Sigmoid colon (tissue), 7 donors: ENCODE measurements around the gene SLC23A1. TPM values are rescaled to one million over a fixed set of nuclear protein-coding genes. Genes with fewer than 3 reads are reported as not detected.
A peak's percentile ranks its signal among the peaks of the same experiment; 100 is the strongest.
"Not testable (repeated sequence)": the region's sequence is repeated elsewhere in the genome, so short reads cannot be mapped to it uniquely, and the experiment has no call there.

Source experiments
- DNase-seq: peaks from one replicate; pipeline ENCODE4 v3.0.0-alpha.2; 2019
- H3K27ac ChIP-seq, 4 donors: fragments of 200-600 bp; sonication (generic); one replicate each; pipeline ENCODE4 v1.5.1; 2016 to 2019; ENCODE audit warnings: mild to moderate bottlenecking in 1 of 4
- H3K27me3 ChIP-seq, 3 donors: fragments of 200-600 bp; sonication (generic); one replicate each; pipeline ENCODE4 v1.5.1; 2019; ENCODE audit warnings: mild to moderate bottlenecking in 1 of 3
- H3K36me3 ChIP-seq, 4 donors: fragments of 200-600 bp; sonication (generic); one replicate each; pipeline ENCODE4 v1.5.1; 2016 to 2019
- H3K4me1 ChIP-seq, 4 donors: fragments of 200-600 bp; sonication (generic); one replicate each; pipeline ENCODE4 v1.5.1; 2017 to 2019
- H3K4me3 ChIP-seq, 4 donors: fragments of 200-600 bp; sonication (generic); one replicate each; pipeline ENCODE4 v1.5.1; 2017 to 2019; ENCODE audit warnings: mild to moderate bottlenecking in 2 of 4, moderate library complexity in 1 of 4
- H3K9me3 ChIP-seq, 4 donors: fragments of 200-600 bp in 3 of 4; sonication (generic) in 3 of 4; one replicate each; pipeline versions ENCODE4 v1.5.1 to v1.6.1; 2013 to 2019
- EP300 ChIP-seq, 4 donors: sonication (generic); formaldehyde crosslinking; IDR thresholded peaks; one replicate each; pipeline ENCODE4 v1.6.1; 2017; ENCODE audit warnings: antibody characterized with exemption in 4 of 4
- POLR2A ChIP-seq, 2 donors: fragments of 450-650 bp; IDR thresholded peaks; one replicate each; pipeline ENCODE4 v1.6.1; 2016; ENCODE audit warnings: antibody characterized with exemption in 2 of 2, mild to moderate bottlenecking in 2 of 2, moderate library complexity in 2 of 2
- POLR2AphosphoS5 ChIP-seq, 4 donors: sonication (generic); formaldehyde crosslinking; IDR thresholded peaks; one replicate each; pipeline ENCODE4 v1.6.1; 2017; ENCODE audit warnings: antibody characterized with exemption in 4 of 4
- WGBS, 2 donors: extraction: QIAGEN DNeasy Blood & Tissue Kit; methylation state at CpG; one replicate each; pipeline ENCODE4 v1.1.7; 2013; 5-methylcytosine and 5-hydroxymethylcytosine counted together
- intact Hi-C: fragments of 100-400 bp; cut with DNase I; formaldehyde crosslinking; loops from one replicate; pipeline ENCODE4 v1.15.1; 2023
- polyA plus RNA-seq, 3 donors: library from polyadenylated mRNA; stranded (reverse); fragments of 200-250 nt; gene quantifications; one replicate each; pipeline ENCODE4 v1.2.3, GENCODE V29; 2013
- total RNA-seq, 4 donors: library from RNA; depleted of rRNA; stranded (reverse); fragments of >200 nt; gene quantifications; one replicate each; pipeline ENCODE4 v1.1.0, GENCODE V29; 2016
- TF ChIP-seq, protein P1 (sequence below), 4 experiments: fragments of 450-650 bp in 3 of 4; fragments of 200-600 bp in 1 of 4; IDR thresholded peaks; one replicate each; pipeline ENCODE4 v1.5.1; 2016 to 2019; ENCODE audit warnings: antibody characterized with exemption in 4 of 4, mild to moderate bottlenecking in 3 of 4, moderate library complexity in 2 of 4
- donor health status: healthy with polysubstance abuse.
- donor health status: Bipolar disorder and iron deficiency.
- donor health status: healthy.

Gene SLC23A1
- total and polyA plus RNA-seq, 7 donors, result 0.60 to 2.1 (median 1.7) TPM; not detected in 4

DNA sequence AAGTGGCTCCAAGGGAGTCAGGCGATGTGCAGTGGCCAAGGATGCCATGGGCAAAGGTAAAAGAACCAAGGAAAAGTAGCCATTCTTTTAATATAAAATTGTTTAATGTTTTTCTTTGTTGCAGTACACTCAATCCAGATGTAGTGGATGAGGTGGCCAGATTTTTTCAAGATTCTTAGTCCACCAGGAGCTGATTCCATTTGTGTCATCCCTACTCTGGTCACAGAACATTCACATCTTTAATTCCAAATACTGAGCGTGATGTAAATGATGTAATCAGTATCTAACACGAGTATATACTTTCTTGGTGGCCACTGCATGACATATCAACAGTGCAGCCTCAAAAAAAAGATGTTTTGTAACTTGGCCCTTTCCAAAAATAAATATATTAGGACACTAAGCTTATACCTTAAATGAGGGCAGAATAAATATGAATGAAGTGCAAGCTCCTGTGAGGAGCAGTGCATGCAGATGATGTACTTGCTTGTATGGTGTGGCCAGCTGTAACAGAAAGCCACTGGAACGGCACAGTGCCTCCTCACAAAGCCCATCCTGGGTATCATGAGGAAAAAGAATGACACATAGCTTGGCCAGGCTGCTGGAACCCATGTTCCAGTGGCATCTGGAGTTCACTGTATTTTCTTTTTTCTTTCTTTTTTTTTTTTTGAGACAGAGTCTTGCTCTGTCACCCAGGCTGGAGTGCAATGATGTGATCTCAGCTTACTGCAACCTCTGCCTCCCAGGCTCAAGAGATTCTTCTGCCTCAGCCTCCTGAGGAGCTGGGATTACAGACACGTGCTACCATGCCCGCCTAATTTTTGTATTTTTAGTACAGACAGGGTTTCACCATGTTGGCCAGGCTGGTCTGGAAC is 27.3 kb upstream of the SLC23A1 start:
- Histone ChIP-seq H3K27me3 (no peaks in the 10 kb centered on the region), H3K36me3 (no peaks in the 10 kb centered on the region), H3K4me1 (peaks cover 0 to 39% (median 36%) of the 10 kb centered on the region in 4 donors), H3K9me3 (no peaks in the 10 kb centered on the region), H3K27ac (peak overlapping the region; percentile 51 to 68 (median 62)), H3K4me3 (no peak overlapping the region)
- intact Hi-C loops, result no loop called here
- no peak for TF ChIP-seq POLR2AphosphoS5 (IDR thresholded peaks at IDR 0.05)
- TF ChIP-seq, protein P1, sequence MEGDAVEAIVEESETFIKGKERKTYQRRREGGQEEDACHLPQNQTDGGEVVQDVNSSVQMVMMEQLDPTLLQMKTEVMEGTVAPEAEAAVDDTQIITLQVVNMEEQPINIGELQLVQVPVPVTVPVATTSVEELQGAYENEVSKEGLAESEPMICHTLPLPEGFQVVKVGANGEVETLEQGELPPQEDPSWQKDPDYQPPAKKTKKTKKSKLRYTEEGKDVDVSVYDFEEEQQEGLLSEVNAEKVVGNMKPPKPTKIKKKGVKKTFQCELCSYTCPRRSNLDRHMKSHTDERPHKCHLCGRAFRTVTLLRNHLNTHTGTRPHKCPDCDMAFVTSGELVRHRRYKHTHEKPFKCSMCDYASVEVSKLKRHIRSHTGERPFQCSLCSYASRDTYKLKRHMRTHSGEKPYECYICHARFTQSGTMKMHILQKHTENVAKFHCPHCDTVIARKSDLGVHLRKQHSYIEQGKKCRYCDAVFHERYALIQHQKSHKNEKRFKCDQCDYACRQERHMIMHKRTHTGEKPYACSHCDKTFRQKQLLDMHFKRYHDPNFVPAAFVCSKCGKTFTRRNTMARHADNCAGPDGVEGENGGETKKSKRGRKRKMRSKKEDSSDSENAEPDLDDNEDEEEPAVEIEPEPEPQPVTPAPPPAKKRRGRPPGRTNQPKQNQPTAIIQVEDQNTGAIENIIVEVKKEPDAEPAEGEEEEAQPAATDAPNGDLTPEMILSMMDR (IDR thresholded peaks at IDR 0.05), result no peak
- no peak for TF ChIP-seq EP300 (IDR thresholded peaks at IDR 0.05)
- TF ChIP-seq POLR2A (IDR thresholded peaks at IDR 0.05), result no peak
- peak; percentile 33 for DNase-seq
- 79 to 81% methylated on average over 6 of the region's 6 CpGs for WGBS, 2 donors

DNA sequence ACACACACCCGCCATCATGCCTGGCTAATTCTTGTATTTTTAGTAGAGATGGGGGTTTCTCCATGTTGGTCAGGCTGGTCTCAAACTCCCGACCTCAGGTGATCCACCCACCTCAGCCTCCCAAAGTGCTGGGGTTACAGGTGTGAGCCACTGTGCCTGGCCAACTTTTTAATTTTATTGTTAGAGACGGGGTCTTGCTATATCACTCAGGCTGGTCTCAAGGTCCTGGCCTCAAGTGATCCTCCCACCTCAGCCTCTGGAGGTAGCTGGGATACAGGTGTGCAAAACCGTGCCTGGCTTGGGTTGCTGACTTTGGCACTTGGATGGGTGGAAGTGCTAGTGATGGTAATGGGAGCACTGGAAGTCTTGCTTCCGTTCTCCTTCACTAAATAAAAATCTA is 26.0 kb upstream of the SLC23A1 start:
- DNase-seq, H3K27ac ChIP-seq, H3K27me3 ChIP-seq, H3K4me3 ChIP-seq, intact Hi-C loops, H3K9me3 ChIP-seq, H3K36me3 ChIP-seq: not testable (repeated sequence)
- peaks cover 0 to 32% (median 30%) of the 10 kb centered on the region in 4 donors for H3K4me1 ChIP-seq
- WGBS, 2 donors, result 84 to 95% methylated on average over 5 of the region's 5 CpGs

DNA sequence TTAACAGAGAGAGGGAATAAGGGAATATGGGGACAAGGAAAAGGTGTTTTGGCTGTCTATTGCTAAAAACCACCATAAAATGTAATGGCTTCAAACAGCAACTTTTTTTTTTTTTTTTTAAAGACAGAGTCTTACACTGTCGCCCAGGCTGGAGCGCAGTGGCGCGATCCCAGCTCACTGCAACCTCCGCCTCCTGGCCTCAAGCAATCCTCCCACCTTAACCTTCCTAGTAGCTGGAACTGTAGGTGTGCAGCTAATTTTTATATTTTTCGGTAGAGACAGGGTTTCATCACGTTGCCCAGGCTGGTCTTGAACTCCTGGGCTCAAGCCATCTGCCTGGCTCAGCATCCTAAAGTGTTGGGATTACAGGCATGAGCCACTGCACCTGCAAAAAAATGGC is 25.1 kb upstream of the SLC23A1 start:
- intact Hi-C loops, result no loop called here
- no peak overlapping the region for H3K4me3 ChIP-seq
- TF ChIP-seq, protein P1 (IDR thresholded peaks at IDR 0.05), result no peak
- H3K27me3 ChIP-seq, result no peaks in the 10 kb centered on the region
- no peaks in the 10 kb centered on the region for H3K36me3 ChIP-seq
- H3K4me1 ChIP-seq, result peaks cover 0 to 37% (median 35%) of the 10 kb centered on the region in 4 donors
- no peaks in the 10 kb centered on the region for H3K9me3 ChIP-seq
- 93 to 96% methylated on average over 7 of the region's 7 CpGs for WGBS, 2 donors
- no peak overlapping the region for H3K27ac ChIP-seq
- no peak for DNase-seq

DNA sequence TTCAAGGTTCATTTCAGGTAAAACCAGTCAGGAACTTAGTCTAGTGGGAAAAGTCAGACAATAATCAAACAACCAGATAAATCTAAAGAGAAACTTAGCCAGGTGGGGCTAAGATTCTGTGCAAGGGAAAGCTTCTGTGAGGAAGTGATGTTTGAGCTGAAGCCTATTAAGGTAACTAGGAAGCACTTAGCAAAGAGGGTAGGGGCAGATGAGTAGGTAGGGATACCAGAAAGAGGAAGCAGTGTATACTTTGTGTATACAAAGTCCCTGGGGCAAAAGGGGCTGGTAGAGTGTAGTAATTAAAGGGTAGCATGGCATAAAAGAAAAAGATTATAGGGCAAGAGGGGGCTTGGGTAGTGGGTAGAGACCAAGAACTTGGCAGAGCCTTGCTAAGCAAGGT is 24.4 kb upstream of the SLC23A1 start:
- peaks cover 0 to 41% (median 38%) of the 10 kb centered on the region in 4 donors for H3K4me1 ChIP-seq
- H3K9me3 ChIP-seq, result no peaks in the 10 kb centered on the region
- H3K4me3 ChIP-seq, result no peak overlapping the region
- no peaks in the 10 kb centered on the region for H3K27me3 ChIP-seq
- intact Hi-C loops, result no loop called here
- no peak overlapping the region for H3K27ac ChIP-seq
- no peak for TF ChIP-seq POLR2A (IDR thresholded peaks at IDR 0.05)
- TF ChIP-seq POLR2AphosphoS5 (IDR thresholded peaks at IDR 0.05), result no peak
- TF ChIP-seq EP300 (IDR thresholded peaks at IDR 0.05), result no peak
- TF ChIP-seq, protein P1 (IDR thresholded peaks at IDR 0.05), result no peak
- DNase-seq, result no peak
- no peaks in the 10 kb centered on the region for H3K36me3 ChIP-seq

DNA sequence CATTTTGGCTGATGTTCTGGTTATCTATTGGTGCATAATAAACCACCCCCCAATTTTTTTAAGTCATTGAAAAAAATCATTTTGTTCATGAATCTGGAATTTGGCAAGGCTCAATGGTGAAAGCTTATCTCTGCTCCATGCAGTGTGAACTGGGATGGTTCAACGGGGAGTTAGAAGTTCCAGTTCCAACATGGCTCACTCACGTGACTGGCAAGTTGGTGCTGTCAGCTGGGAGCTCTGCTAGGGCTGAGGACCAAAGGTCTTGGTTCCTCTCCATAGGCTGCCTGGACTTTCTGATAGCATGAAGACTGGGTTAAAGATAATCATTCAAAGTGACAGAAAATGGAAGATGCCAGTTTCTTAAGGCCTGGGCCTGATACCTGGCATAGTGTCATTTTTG is 23.9 kb upstream of the SLC23A1 start:
- intact Hi-C loops, result no loop called here
- no peaks in the 10 kb centered on the region for H3K36me3 ChIP-seq
- peaks cover 0 to 40% (median 37%) of the 10 kb centered on the region in 4 donors for H3K4me1 ChIP-seq
- no peak overlapping the region for H3K27ac ChIP-seq
- no peaks in the 10 kb centered on the region for H3K27me3 ChIP-seq
- no peak for TF ChIP-seq POLR2AphosphoS5 (IDR thresholded peaks at IDR 0.05)
- no peak for TF ChIP-seq POLR2A (IDR thresholded peaks at IDR 0.05)
- H3K4me3 ChIP-seq, result no peak overlapping the region
- WGBS, 2 donors, result 93 to 95% methylated on average over 2 of the region's 2 CpGs
- DNase-seq, result no peak
- no peaks in the 10 kb centered on the region for H3K9me3 ChIP-seq
